ENCODE data around the gene HOXC6.

Gene HOXC6

DNA sequence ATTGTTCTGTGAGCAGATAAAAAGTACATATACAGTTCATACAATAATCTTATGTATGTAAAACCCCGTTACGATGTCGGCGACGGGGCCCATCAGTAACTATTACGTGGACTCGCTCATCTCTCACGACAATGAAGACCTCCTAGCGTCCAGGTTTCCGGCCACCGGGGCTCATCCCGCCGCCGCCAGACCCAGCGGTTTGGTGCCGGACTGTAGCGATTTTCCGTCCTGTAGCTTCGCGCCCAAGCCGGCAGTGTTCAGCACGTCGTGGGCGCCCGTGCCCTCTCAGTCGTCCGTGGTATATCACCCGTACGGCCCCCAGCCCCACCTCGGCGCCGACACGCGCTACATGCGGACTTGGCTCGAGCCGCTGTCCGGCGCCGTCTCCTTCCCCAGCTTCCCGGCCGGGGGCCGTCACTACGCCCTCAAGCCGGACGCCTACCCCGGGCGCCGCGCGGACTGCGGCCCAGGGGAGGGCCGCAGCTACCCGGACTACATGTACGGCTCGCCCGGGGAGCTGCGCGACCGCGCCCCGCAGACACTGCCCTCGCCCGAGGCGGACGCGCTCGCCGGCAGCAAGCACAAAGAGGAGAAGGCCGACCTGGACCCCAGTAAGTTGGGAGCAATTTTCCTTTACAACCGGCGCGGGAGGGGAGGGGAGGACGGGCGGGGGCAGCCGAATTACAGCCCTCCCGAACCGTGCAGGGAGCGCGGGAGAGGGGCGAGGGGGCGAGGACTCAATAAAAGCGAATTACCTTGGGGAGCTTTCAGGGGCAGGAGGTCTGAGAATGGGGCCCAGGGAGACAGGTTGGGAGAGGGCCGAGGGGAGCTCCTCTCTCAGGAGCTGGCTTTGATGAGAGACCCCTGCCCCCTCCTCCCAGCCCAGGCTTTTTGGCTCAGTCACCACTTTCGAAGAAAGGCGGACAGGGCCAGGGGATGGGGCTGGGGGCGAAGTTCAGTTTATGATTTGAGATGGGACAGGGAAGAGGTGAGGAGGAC is 27.8 kb upstream of the HOXC6 start, which contains the start of gene HOXC9:
TSS of gene HOXC9 (plus strand) at position 46 of the 999 bp plus-strand sequence. CDS start at position 74, 28 bp downstream.
- no peak for DNase-seq (ENCODE audit: low read depth)
- no peak within 1 kb of the TSS for H3K4me3 ChIP-seq (ENCODE audit: low read depth, low read length)
- TF ChIP-seq, protein P1, sequence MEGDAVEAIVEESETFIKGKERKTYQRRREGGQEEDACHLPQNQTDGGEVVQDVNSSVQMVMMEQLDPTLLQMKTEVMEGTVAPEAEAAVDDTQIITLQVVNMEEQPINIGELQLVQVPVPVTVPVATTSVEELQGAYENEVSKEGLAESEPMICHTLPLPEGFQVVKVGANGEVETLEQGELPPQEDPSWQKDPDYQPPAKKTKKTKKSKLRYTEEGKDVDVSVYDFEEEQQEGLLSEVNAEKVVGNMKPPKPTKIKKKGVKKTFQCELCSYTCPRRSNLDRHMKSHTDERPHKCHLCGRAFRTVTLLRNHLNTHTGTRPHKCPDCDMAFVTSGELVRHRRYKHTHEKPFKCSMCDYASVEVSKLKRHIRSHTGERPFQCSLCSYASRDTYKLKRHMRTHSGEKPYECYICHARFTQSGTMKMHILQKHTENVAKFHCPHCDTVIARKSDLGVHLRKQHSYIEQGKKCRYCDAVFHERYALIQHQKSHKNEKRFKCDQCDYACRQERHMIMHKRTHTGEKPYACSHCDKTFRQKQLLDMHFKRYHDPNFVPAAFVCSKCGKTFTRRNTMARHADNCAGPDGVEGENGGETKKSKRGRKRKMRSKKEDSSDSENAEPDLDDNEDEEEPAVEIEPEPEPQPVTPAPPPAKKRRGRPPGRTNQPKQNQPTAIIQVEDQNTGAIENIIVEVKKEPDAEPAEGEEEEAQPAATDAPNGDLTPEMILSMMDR (conservative IDR thresholded peaks at IDR 0.05; ENCODE audit: low read depth, low read length): no peak

DNA sequence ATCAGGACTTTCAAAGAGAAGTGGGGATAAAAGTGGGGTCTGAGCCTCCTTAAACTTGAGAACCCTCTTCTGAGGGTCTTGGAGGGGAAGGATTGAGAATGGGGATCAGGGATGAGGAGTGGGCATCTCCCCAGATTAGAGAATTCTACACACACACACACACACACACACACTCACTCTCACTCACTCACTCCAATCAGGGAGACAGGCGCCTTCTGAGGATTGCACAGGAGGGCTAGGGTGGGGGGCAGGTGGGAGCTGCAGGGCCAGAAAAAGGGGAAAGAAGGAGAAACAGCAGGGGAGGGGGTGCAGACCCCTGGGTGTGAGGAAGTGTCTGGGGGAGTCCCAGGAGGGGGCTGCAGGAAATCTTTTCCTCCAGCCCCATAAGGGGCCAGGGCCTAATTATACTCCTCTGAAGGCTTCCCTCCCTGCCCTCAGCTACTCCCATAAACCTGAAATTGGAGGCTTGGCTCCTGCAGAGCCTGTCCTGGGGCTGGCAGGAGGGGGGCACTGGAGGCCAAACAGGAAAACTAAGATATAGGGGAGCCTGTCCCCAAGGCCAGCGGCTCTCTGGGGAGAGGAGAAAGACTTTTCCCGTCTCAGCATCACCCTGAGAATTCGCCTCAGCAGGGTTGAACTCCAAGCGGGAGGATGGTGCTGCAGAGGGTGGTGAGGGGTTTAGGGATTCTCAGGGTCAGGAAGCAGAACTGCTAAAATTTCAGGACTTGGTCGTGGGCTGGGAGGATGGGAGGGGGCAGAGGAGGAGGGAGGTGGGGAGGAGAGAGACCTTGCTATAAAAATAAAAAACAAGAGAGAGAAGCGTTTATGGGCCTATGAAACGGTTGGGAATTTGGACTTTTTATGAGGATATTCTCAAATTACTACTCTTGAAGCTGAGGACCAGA is 26.7 kb upstream of the HOXC6 start:
- TF ChIP-seq, protein P1 (conservative IDR thresholded peaks at IDR 0.05; ENCODE audit: low read depth, low read length): no peak
- DNase-seq (ENCODE audit: low read depth): no peak
- no peak overlapping the region for H3K4me3 ChIP-seq (ENCODE audit: low read depth, low read length)

DNA sequence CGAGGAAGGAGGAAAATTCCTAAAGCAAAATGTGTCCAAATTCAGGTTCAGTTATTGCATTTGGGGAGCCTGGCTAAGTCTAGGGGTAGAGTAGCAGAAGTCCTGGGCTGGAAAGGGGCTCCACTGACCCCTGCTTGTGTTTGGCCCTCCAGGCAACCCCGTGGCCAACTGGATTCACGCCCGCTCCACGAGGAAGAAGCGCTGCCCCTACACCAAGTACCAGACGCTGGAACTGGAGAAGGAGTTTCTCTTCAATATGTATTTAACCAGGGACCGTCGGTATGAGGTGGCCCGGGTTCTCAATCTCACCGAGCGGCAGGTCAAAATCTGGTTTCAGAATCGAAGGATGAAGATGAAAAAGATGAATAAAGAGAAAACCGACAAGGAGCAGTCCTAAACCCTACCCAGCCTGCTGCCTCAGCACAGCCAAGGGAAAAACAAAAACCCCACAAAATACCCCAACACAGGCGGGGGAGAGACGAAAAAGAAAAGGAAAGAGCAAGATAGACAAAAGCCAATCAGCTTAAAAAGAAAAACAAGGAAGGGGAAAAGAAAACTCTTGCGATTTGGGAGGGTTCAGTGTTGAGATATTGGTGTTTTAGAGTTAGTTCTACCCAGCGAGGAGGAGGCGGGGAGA is 25.8 kb upstream of the HOXC6 start:
- no peak overlapping the region for H3K4me3 ChIP-seq (ENCODE audit: low read depth, low read length)
- TF ChIP-seq, protein P1 (conservative IDR thresholded peaks at IDR 0.05; ENCODE audit: low read depth, low read length): no peak
- no peak for DNase-seq (ENCODE audit: low read depth)

DNA sequence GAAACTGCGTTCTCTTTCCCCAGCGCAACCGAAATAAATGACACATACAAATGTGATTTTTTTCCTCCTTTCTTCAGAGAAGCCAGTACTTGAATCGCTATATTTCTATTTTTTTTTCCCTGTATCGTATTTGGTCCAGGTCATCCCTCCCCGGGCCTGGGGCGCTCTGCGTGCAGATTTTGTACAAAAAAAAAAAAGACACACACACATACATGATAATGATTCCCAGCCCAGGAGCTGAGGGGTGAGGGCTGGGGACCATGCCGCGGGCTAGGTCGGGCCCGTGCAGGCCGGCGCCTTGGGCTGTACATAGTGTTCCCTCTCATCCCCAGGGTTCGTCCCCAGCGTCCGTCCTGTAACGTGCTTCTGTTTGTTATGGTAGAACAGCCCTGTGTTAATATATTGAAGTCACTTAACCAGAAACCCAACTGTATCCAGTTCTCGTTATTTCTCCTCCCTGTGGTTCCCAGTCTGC is 25.3 kb upstream of the HOXC6 start:
- DNase-seq (ENCODE audit: low read depth): no peak
- TF ChIP-seq, protein P1 (conservative IDR thresholded peaks at IDR 0.05; ENCODE audit: low read depth, low read length): no peak
- H3K4me3 ChIP-seq (ENCODE audit: low read depth, low read length): no peak overlapping the region

DNA sequence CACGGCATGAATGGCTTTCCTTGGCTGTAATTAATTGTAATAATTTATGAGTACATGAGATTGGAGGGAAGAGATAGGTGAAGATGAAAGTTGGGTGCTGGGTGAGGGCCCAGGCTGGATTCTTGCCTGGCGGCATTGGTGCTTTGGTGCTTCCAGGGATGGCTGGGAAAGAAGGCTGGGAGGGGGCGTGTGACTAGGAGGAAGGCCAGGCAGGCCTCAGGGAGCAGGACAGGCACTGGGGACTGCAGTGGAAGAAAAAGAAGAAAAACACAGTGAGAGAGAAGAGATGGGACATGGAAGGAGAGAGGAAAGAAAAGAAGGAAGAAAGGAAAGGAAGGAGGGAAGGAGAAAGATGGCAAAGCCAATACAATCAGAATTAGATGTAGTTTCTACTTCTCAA is 24.6 kb upstream of the HOXC6 start:
- no peak for DNase-seq (ENCODE audit: low read depth)
- H3K4me3 ChIP-seq (ENCODE audit: low read depth, low read length): no peak overlapping the region
- TF ChIP-seq, protein P1 (conservative IDR thresholded peaks at IDR 0.05; ENCODE audit: low read depth, low read length): no peak

DNA sequence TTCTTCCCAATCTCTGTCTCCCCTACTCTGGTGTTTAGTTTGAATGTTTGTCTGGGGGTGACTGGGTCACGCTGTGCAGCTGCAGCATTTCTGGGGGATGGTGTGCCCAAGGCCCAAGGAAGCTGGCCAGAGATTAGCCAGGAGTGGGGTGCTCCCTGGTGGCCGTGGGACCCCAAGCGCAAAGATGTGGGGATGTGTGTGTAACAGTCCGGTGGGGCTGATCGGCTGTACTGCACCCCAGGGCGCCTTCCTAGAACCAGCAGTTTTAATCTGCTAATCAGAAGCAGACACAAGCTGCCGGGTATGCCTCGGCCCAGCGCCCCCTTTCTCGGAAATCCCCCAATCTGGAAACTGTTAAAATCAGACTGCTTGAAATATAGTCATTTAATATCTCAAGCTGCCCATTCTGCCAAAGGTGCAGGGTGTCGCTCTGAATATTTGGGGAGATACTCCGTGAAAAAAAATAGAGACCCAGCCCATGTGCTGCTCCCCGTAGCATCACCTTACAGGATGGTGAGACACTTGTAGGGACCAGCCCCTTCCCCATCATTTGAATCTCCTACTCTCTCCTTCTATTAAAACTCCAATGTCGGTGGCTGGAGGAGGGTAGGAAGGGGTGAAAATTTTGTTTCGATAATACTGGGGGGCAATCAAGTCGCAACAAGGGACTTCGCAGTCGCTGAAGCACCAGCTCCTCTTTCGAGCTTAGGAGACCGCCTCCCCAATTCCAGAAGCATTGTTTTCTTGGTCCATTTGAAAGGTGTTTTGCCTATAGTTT is 24.0 kb upstream of the HOXC6 start:
- TF ChIP-seq, protein P1 (conservative IDR thresholded peaks at IDR 0.05; ENCODE audit: low read depth, low read length): no peak
- DNase-seq (ENCODE audit: low read depth): no peak
- H3K4me3 ChIP-seq (ENCODE audit: low read depth, low read length): no peak overlapping the region

Measured in choroid plexus epithelial cell (primary cell).